Lower leg skin (tissue), 3 donors: ENCODE data around the gene TTI1.

ENCODE experiments used
- CTCF ChIP-seq, 3 donors: fragments of 450-650 bp; IDR thresholded peaks; one replicate each; pipeline ENCODE4 v1.5.1; 2016; ENCODE audit warnings: antibody characterized with exemption in 3 of 3, mild to moderate bottlenecking in 3 of 3, moderate library complexity in 2 of 3
- POLR2A ChIP-seq, 2 donors: fragments of 450-650 bp; IDR thresholded peaks; one replicate each; pipeline ENCODE4 v1.6.1; 2016 to 2017; ENCODE audit warnings: antibody characterized with exemption in 2 of 2, mild to moderate bottlenecking in 1 of 2, moderate library complexity in 1 of 2

- TF ChIP-seq CTCF (IDR thresholded peaks at IDR 0.05), result no peak
- TF ChIP-seq POLR2A (IDR thresholded peaks at IDR 0.05), result no peak
Observed at GRCh38 chr20:38079353-38079752, 46.1 kb upstream of the TTI1 start.
